HEK293 (cell line): ENCODE data around the gene CDKAL1.

Experiments
- CTCF ChIA-PET: fragments of 350-600 bp; formaldehyde crosslinking; extraction: SDS; loops from one replicate; lab custom pipeline; 2021; ENCODE audit warnings: antibody characterized with exemption; lab: Yijun Ruan, JAX
- POLR2A ChIA-PET: fragments of 300-600 bp; formaldehyde crosslinking; extraction: SDS; loops from one replicate; lab custom pipeline; 2020; ENCODE audit warnings: antibody characterized with exemption, inconsistent platforms; lab: Yijun Ruan, JAX
- H3K27ac ChIP-seq: fragments of 200-500 bp; sonication (Bioruptor generic); 2 replicates; pipeline ENCODE4 v1.5.1; 2014; ENCODE audit warnings: low read depth, low read length, control low read depth, inconsistent platforms; ENCODE audit errors: extremely low read depth
- H3K36me3 ChIP-seq, 2 experiments: fragments of 200-500 bp in 1 of 2; sonication (Bioruptor generic) in 1 of 2; 1 replicate in 1 of 2; 2 replicates in 1 of 2; pipeline ENCODE4 v1.5.1; 2014 to 2017; ENCODE audit warnings: inconsistent platforms in 2 of 2, low read length in 2 of 2; ENCODE audit not compliant: control insufficient read depth in 2 of 2, insufficient read depth in 1 of 2
- H3K4me1 ChIP-seq: fragments of 200-500 bp; sonication (Bioruptor generic); 2 replicates; pipeline ENCODE4 v1.5.1; 2014; ENCODE audit warnings: mild to moderate bottlenecking, low read length, inconsistent platforms; ENCODE audit not compliant: control insufficient read depth, insufficient read depth
- H3K4me3 ChIP-seq: 2 replicates; pipeline ENCODE4 v1.5.1; 2011; ENCODE audit warnings: low read depth, mild to moderate bottlenecking, control low read depth, low read length, moderate library complexity
- H3K9me3 ChIP-seq: fragments of 200-500 bp; sonication (Bioruptor generic); 2 replicates; pipeline ENCODE4 v1.5.1; 2014; ENCODE audit warnings: low read depth, low read length, inconsistent platforms; ENCODE audit not compliant: control insufficient read depth, insufficient read depth
- IKZF3 ChIP-seq: fragments of 450-650 bp; IDR thresholded peaks from 2 replicates; pipeline ENCODE4 v1.5.0; 2018; ENCODE audit warnings: missing biosample characterization, mild to moderate bottlenecking, missing genetic modification characterization, moderate library complexity
- PRDM2 ChIP-seq: fragments of 450-650 bp; formaldehyde crosslinking; IDR thresholded peaks from 2 replicates; pipeline ENCODE4 v1.5.1; 2016; ENCODE audit warnings: missing biosample characterization, missing genetic modification characterization, borderline replicate concordance
- REPIN1 ChIP-seq: fragments of 450-650 bp; formaldehyde crosslinking; IDR thresholded peaks from 2 replicates; pipeline ENCODE4 v1.5.1; 2017; ENCODE audit warnings: missing biosample characterization, missing genetic modification characterization, low read depth
- SP2 ChIP-seq: fragments of 450-650 bp; formaldehyde crosslinking; IDR thresholded peaks from 2 replicates; pipeline ENCODE4 v1.5.1; 2016; ENCODE audit warnings: missing biosample characterization, missing genetic modification characterization
- YY1 ChIP-seq: fragments of 450-650 bp; formaldehyde crosslinking; IDR thresholded peaks from 2 replicates; pipeline ENCODE4 v1.5.1; 2018; ENCODE audit warnings: missing biosample characterization, missing genetic modification characterization
- ZBTB20 ChIP-seq: fragments of 450-650 bp; formaldehyde crosslinking; IDR thresholded peaks from 2 replicates; pipeline ENCODE4 v1.5.1; 2016; ENCODE audit warnings: missing biosample characterization, missing genetic modification characterization
- ZBTB6 ChIP-seq: fragments of 450-650 bp; formaldehyde crosslinking; IDR thresholded peaks from 2 replicates; pipeline ENCODE4 v1.5.1; 2017; ENCODE audit warnings: missing biosample characterization, missing genetic modification characterization
- ZBTB8A ChIP-seq: fragments of 450-650 bp; formaldehyde crosslinking; IDR thresholded peaks from 2 replicates; pipeline ENCODE4 v1.5.1; 2016; ENCODE audit warnings: missing biosample characterization, missing genetic modification characterization
- ZIC2 ChIP-seq: fragments of 450-650 bp; formaldehyde crosslinking; IDR thresholded peaks from 2 replicates; pipeline ENCODE4 v1.5.1; 2016; ENCODE audit warnings: missing biosample characterization, missing genetic modification characterization
- ZNF169 ChIP-seq: fragments of 450-650 bp; formaldehyde crosslinking; IDR thresholded peaks from 2 replicates; pipeline ENCODE4 v1.5.1; 2016; ENCODE audit warnings: missing biosample characterization, missing genetic modification characterization
- ZNF184 ChIP-seq: fragments of 450-650 bp; IDR thresholded peaks from 2 replicates; pipeline ENCODE4 v1.5.1; 2018; ENCODE audit warnings: missing biosample characterization, mild to moderate bottlenecking, missing genetic modification characterization
- ZNF23 ChIP-seq: fragments of 450-650 bp; formaldehyde crosslinking; IDR thresholded peaks from 2 replicates; pipeline ENCODE4 v1.5.1; 2016; ENCODE audit warnings: missing biosample characterization, missing genetic modification characterization, borderline replicate concordance
- ZNF335 ChIP-seq: fragments of 450-650 bp; formaldehyde crosslinking; conservative IDR thresholded peaks from 2 replicates; pipeline ENCODE4 v1.5.1; 2016; ENCODE audit warnings: missing biosample characterization, missing genetic modification characterization
- ZNF366 ChIP-seq: fragments of 450-650 bp; formaldehyde crosslinking; conservative IDR thresholded peaks from 2 replicates; pipeline ENCODE4 v1.5.1; 2016; ENCODE audit warnings: missing biosample characterization, missing genetic modification characterization
- ZNF48 ChIP-seq: fragments of 450-650 bp; formaldehyde crosslinking; IDR thresholded peaks from 2 replicates; pipeline ENCODE4 v1.5.1; 2016; ENCODE audit warnings: missing biosample characterization, missing genetic modification characterization
- ZNF514 ChIP-seq: fragments of 450-650 bp; formaldehyde crosslinking; IDR thresholded peaks from 2 replicates; pipeline ENCODE4 v1.5.1; 2016; ENCODE audit warnings: missing biosample characterization, missing genetic modification characterization
- ZNF624 ChIP-seq: fragments of 450-650 bp; formaldehyde crosslinking; IDR thresholded peaks from 2 replicates; pipeline ENCODE4 v1.5.1; 2017; ENCODE audit warnings: missing biosample characterization, missing genetic modification characterization
- ZNF785 ChIP-seq: fragments of 450-650 bp; formaldehyde crosslinking; IDR thresholded peaks from 2 replicates; pipeline ENCODE4 v1.5.1; 2016; ENCODE audit warnings: missing biosample characterization, missing genetic modification characterization
- ZNF830 ChIP-seq: fragments of 450-650 bp; IDR thresholded peaks from 2 replicates; pipeline ENCODE4 v1.5.0; 2018; ENCODE audit warnings: missing biosample characterization, missing genetic modification characterization, low read depth, mild to moderate bottlenecking, moderate library complexity
- TF ChIP-seq, protein P1 (sequence below): fragments of 450-650 bp; formaldehyde crosslinking; IDR thresholded peaks from 2 replicates; pipeline ENCODE4 v1.5.1; 2017; ENCODE audit warnings: missing biosample characterization, missing genetic modification characterization
- TF ChIP-seq, protein P2 (sequence below): fragments of 450-650 bp; formaldehyde crosslinking; IDR thresholded peaks from 2 replicates; pipeline ENCODE4 v1.5.1; 2016; ENCODE audit warnings: missing biosample characterization, missing genetic modification characterization
- TF ChIP-seq, protein P3 (sequence below): fragments of 450-650 bp; formaldehyde crosslinking; IDR thresholded peaks from 2 replicates; pipeline ENCODE4 v1.5.1; 2016; ENCODE audit warnings: missing biosample characterization, missing genetic modification characterization

Gene CDKAL1

GRCh38 chr6:20705741-20706140, 171.5 kb downstream of the CDKAL1 start:
- ChIA-PET POLR2A (interaction anchor here (0.7 kb wide), 1 partner anchor 105 kb away, joined by 3 read pairs; no protein-coding TSS in a partner anchor), CTCF (no interaction called here)
- Histone ChIP-seq H3K36me3 (no peaks in the 10 kb centered on the region), H3K27ac (no peak overlapping the region), H3K4me3 (no peak overlapping the region), H3K4me1 (peaks cover 27% of the 10 kb centered on the region), H3K9me3 (no peaks in the 10 kb centered on the region)
- TF ChIP-seq SP2: no peak
- peak; percentile 33; the same call in 1 of the 2 replicates for TF ChIP-seq ZBTB20 (tag by site-specific recombination)
- no peak for TF ChIP-seq ZBTB6

GRCh38 chr6:20706238-20706938, 172.1 kb downstream of the CDKAL1 start:
- POLR2A ChIA-PET: no interaction called here
- Histone ChIP-seq H3K36me3 (no peaks in the 10 kb centered on the region), H3K9me3 (no peaks in the 10 kb centered on the region), H3K4me3 (no peak overlapping the region), H3K27ac (no peak overlapping the region), H3K4me1 (peaks cover 27% of the 10 kb centered on the region)
- CTCF ChIA-PET: no interaction called here
- TF ChIP-seq, protein P1, sequence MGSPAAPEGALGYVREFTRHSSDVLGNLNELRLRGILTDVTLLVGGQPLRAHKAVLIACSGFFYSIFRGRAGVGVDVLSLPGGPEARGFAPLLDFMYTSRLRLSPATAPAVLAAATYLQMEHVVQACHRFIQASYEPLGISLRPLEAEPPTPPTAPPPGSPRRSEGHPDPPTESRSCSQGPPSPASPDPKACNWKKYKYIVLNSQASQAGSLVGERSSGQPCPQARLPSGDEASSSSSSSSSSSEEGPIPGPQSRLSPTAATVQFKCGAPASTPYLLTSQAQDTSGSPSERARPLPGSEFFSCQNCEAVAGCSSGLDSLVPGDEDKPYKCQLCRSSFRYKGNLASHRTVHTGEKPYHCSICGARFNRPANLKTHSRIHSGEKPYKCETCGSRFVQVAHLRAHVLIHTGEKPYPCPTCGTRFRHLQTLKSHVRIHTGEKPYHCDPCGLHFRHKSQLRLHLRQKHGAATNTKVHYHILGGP (tag by site-specific recombination): no peak
- TF ChIP-seq ZBTB6 (no peak), ZNF335 (tag by site-specific recombination) (no peak), ZBTB8A (tag by site-specific recombination) (peak; percentile 24), ZNF624 (tag by site-specific recombination) (no peak), ZNF48 (no peak), ZNF830 (tag by site-specific recombination) (no peak), YY1 (tag by site-specific recombination) (no peak), ZNF184 (tag by site-specific recombination) (no peak), ZNF169 (tag by site-specific recombination) (no peak), PRDM2 (tag by site-specific recombination) (no peak), ZNF785 (tag by site-specific recombination) (no peak), ZIC2 (tag by site-specific recombination) (peak; percentile 70), REPIN1 (tag by site-specific recombination) (no peak), IKZF3 (tag by site-specific recombination) (peak; percentile 68), ZNF366 (tag by site-specific recombination) (peak; percentile 69; the same call in 1 of the 2 replicates), ZNF514 (tag by site-specific recombination) (no peak), ZNF23 (tag by site-specific recombination) (no peak)
- TF ChIP-seq, protein P2, sequence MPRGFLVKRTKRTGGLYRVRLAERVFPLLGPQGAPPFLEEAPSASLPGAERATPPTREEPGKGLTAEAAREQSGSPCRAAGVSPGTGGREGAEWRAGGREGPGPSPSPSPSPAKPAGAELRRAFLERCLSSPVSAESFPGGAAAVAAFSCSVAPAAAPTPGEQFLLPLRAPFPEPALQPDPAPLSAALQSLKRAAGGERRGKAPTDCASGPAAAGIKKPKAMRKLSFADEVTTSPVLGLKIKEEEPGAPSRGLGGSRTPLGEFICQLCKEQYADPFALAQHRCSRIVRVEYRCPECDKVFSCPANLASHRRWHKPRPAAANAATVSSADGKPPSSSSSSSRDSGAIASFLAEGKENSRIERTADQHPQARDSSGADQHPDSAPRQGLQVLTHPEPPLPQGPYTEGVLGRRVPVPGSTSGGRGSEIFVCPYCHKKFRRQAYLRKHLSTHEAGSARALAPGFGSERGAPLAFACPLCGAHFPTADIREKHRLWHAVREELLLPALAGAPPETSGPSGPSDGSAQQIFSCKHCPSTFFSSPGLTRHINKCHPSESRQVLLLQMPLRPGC (tag by site-specific recombination): peak; percentile 51; the same call in 1 of the 2 replicates
- TF ChIP-seq, protein P3, sequence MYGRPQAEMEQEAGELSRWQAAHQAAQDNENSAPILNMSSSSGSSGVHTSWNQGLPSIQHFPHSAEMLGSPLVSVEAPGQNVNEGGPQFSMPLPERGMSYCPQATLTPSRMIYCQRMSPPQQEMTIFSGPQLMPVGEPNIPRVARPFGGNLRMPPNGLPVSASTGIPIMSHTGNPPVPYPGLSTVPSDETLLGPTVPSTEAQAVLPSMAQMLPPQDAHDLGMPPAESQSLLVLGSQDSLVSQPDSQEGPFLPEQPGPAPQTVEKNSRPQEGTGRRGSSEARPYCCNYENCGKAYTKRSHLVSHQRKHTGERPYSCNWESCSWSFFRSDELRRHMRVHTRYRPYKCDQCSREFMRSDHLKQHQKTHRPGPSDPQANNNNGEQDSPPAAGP (tag by site-specific recombination): peak; percentile 39; the same call in 1 of the 2 replicates
